Measurements from ENCODE around the gene ZNRF1.

- TF ChIP-seq OSR1 (CRISPR knock-in tag; IDR thresholded peaks at IDR 0.05) = no peak
- TF ChIP-seq RARB (CRISPR knock-in tag; IDR thresholded peaks at IDR 0.05) = no peak
Measured at GRCh38 chr16:75139498-75139897, 140.7 kb downstream of the ZNRF1 start.

Data from SK-N-SH treated with all-trans-retinoic acid at 6 μM for 48 hours (cell line).